Natural killer cell (primary cell): Measurements from ENCODE around the gene ARHGEF4. TPM values are rescaled to one million over a fixed set of nuclear protein-coding genes. Genes with fewer than 3 reads are reported as not detected.

Source experiments
- ATAC-seq, 3 donors: fragments of 150-1000 bp in 2 of 3; fragments of 200-7000 bp in 1 of 3; cut with Tn5 transposase; 1 replicate in 1 of 3; 2 replicates in 2 of 3; pipeline ENCODE4 v1.10.0; 2021; ENCODE audit warnings: mild to moderate bottlenecking in 2 of 3, moderate library complexity in 2 of 3
- DNase-seq, 2 donors: peaks; one replicate each; pipeline versions ENCODE4 v3.0.0 to v3.0.0-alpha.2; 2013 to 2021; ENCODE audit warnings: mixed read lengths in 1 of 2
- H3K27ac ChIP-seq: one replicate; pipeline ENCODE4 v1.5.1; 2013; ENCODE audit warnings: mild to moderate bottlenecking, low read length
- H3K27me3 ChIP-seq: one replicate; pipeline ENCODE4 v1.6.1; 2013; ENCODE audit warnings: low read length; ENCODE audit not compliant: control insufficient read depth, insufficient read depth
- H3K36me3 ChIP-seq: one replicate; pipeline ENCODE4 v1.6.1; 2013; ENCODE audit warnings: low read length; ENCODE audit not compliant: control insufficient read depth, insufficient read depth
- H3K4me1 ChIP-seq: one replicate; pipeline ENCODE4 v1.6.1; 2013; ENCODE audit warnings: low read length; ENCODE audit not compliant: control insufficient read depth, insufficient read depth
- H3K4me3 ChIP-seq: one replicate; pipeline ENCODE4 v1.5.1; 2013; ENCODE audit warnings: low read length
- H3K9me3 ChIP-seq: one replicate; pipeline ENCODE4 v1.6.1; 2013; ENCODE audit warnings: low read length; ENCODE audit not compliant: control insufficient read depth, insufficient read depth
- H3K27ac Mint-ChIP-seq, 2 donors: one replicate each; pipeline ENCODE4 v1.8.0; 2022; ENCODE audit warnings: mild to moderate bottlenecking in 2 of 2, mixed read lengths in 2 of 2, moderate library complexity in 1 of 2
- H3K27me3 Mint-ChIP-seq, 2 donors: one replicate each; pipeline ENCODE4 v1.8.0; 2022; ENCODE audit warnings: low read depth in 2 of 2, mixed read lengths in 2 of 2
- H3K36me3 Mint-ChIP-seq: one replicate; pipeline ENCODE4 v1.8.0; 2022; ENCODE audit warnings: mixed read lengths
- H3K4me1 Mint-ChIP-seq, 2 donors: one replicate each; pipeline ENCODE4 v1.8.0; 2022; ENCODE audit warnings: mixed read lengths in 2 of 2
- H3K4me3 Mint-ChIP-seq: one replicate; pipeline ENCODE4 v1.8.0; 2022; ENCODE audit warnings: mild to moderate bottlenecking, moderate library complexity, mixed read lengths
- H3K9me3 Mint-ChIP-seq, 2 donors: one replicate each; pipeline ENCODE4 v1.8.0; 2022; ENCODE audit warnings: mixed read lengths in 2 of 2
- CTCF ChIP-seq: fragments of 200-600 bp; IDR thresholded peaks from one replicate; pipeline ENCODE4 v1.8.0; 2022; ENCODE audit warnings: antibody characterized with exemption
- WGBS: methylation state at CpG from one replicate; pipeline ENCODE4 v1.1.7; 2013; ENCODE audit warnings: missing lambda C conversion rate; ENCODE audit not compliant: insufficient coverage; 5-methylcytosine and 5-hydroxymethylcytosine counted together
- intact Hi-C: fragments of 100-400 bp; cut with micrococcal nuclease; formaldehyde crosslinking; loops from one replicate; pipeline ENCODE4 v1.14.2; 2022
- total RNA-seq, 4 donors: library from RNA; stranded (reverse); fragments of 120-200 nt in 1 of 4; gene quantifications; one replicate each; pipeline versions ENCODE4 v1.2.3 to v1.2.4, GENCODE V29; 2013 to 2022

Gene ARHGEF4
- total RNA-seq, 3 donors from 2014 or later (not counting 1 experiment from before 2014, with no cell fraction given): 0.11 TPM; not detected in 2

GRCh38 chr2:130972410-130972809, 135.7 kb downstream of the ARHGEF4 start:
- peaks cover 3 to 6% of the 10 kb centered on the region in 2 donors for H3K27me3 Mint-ChIP-seq
- H3K4me3 ChIP-seq: no peak overlapping the region
- peaks cover under 1% of the 10 kb centered on the region for H3K9me3 ChIP-seq
- no CpG with 5 or more reads among the region's 1 CpG for WGBS
- peak overlapping the region in 1 of 2 donors; percentile 29 for H3K27ac Mint-ChIP-seq
- no peak overlapping the region for H3K4me3 Mint-ChIP-seq
- no peaks in the 10 kb centered on the region for H3K9me3 Mint-ChIP-seq
- no peaks in the 10 kb centered on the region for H3K36me3 ChIP-seq
- H3K4me1 Mint-ChIP-seq: peaks cover 6 to 12% of the 10 kb centered on the region in 2 donors
- TF ChIP-seq CTCF: no peak
- intact Hi-C loops: no loop called here
- H3K4me1 ChIP-seq: no peaks in the 10 kb centered on the region
- H3K36me3 Mint-ChIP-seq: no peaks in the 10 kb centered on the region
- DNase-seq (peak in 1 of 2 donors; percentile 9), ATAC-seq (peak; percentile 12 to 67 (median 38))
- no peaks in the 10 kb centered on the region for H3K27me3 ChIP-seq
- no peak overlapping the region for H3K27ac ChIP-seq

GRCh38 chr2:130975729-130976128, 139.0 kb downstream of the ARHGEF4 start:
- Histone ChIP-seq H3K27me3 (no peaks in the 10 kb centered on the region), H3K4me3 (no peak overlapping the region), H3K27ac (no peak overlapping the region), H3K4me1 (no peaks in the 10 kb centered on the region), H3K36me3 (no peaks in the 10 kb centered on the region), H3K9me3 (peaks cover 8% of the 10 kb centered on the region)
- DNase-seq (no peak), ATAC-seq (no peak)
- H3K4me3 Mint-ChIP-seq: no peak overlapping the region
- H3K4me1 Mint-ChIP-seq: peaks cover 6 to 12% of the 10 kb centered on the region in 2 donors
- no peaks in the 10 kb centered on the region for H3K27me3 Mint-ChIP-seq
- no peaks in the 10 kb centered on the region for H3K9me3 Mint-ChIP-seq
- H3K36me3 Mint-ChIP-seq: no peaks in the 10 kb centered on the region
- H3K27ac Mint-ChIP-seq: no peak overlapping the region
- intact Hi-C loops: no loop called here
- WGBS: 91% methylated on average over 11 of the region's 11 CpGs
- TF ChIP-seq CTCF: no peak

DNA sequence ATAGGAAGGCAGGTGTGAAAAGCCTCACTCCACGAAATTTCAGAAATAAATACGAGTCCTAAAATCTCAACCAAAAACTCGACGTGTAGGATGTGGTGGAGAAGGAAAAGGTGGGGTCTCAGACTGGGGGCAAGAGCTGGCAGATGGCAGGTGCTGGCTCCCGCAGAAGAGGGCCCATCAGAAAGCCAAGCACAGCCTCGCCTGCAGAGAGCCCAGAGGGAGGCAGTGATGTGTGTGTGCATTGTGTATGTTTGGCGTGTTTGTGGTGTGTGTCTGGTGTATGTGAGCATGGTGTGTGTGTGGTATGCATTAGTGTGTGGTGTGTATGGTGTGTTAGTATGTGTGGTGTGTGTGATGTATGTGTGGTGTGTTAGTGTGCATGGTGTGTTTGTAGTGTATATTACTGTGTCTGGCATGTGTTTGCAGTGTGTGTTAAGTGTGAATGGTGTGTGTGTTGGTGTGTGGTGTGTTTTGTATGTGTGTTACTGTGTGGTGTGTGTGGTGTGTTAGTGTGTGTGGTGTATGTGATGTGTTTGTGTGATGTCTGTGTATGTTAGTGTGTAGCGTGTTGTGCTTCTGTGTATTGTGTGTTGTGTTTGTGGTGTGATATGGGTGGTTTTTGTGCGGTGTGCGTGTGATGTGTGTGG, 140.0 kb downstream of the ARHGEF4 start:
- H3K27me3 ChIP-seq: no peaks in the 10 kb centered on the region
- H3K36me3 Mint-ChIP-seq: no peaks in the 10 kb centered on the region
- no peaks in the 10 kb centered on the region for H3K27me3 Mint-ChIP-seq
- peak in 1 of 3 donors; percentile 19 for ATAC-seq
- no peaks in the 10 kb centered on the region for H3K4me1 ChIP-seq
- DNase-seq: no peak
- WGBS: 88% methylated on average over 10 of the region's 10 CpGs
- H3K27ac Mint-ChIP-seq: no peak overlapping the region
- H3K9me3 ChIP-seq: peaks cover 8% of the 10 kb centered on the region
- H3K27ac ChIP-seq: no peak overlapping the region
- no peak overlapping the region for H3K4me3 Mint-ChIP-seq
- TF ChIP-seq CTCF: no peak
- H3K4me3 ChIP-seq: no peak overlapping the region
- H3K9me3 Mint-ChIP-seq: no peaks in the 10 kb centered on the region
- H3K4me1 Mint-ChIP-seq: peaks cover 6 to 11% of the 10 kb centered on the region in 2 donors
- intact Hi-C loops: no loop called here
- no peaks in the 10 kb centered on the region for H3K36me3 ChIP-seq
